ENCODE results near the gene CATSPERZ.
A peak's percentile ranks its signal among the peaks of the same experiment; 100 is the strongest.

The CATSPERZ gene

DNA sequence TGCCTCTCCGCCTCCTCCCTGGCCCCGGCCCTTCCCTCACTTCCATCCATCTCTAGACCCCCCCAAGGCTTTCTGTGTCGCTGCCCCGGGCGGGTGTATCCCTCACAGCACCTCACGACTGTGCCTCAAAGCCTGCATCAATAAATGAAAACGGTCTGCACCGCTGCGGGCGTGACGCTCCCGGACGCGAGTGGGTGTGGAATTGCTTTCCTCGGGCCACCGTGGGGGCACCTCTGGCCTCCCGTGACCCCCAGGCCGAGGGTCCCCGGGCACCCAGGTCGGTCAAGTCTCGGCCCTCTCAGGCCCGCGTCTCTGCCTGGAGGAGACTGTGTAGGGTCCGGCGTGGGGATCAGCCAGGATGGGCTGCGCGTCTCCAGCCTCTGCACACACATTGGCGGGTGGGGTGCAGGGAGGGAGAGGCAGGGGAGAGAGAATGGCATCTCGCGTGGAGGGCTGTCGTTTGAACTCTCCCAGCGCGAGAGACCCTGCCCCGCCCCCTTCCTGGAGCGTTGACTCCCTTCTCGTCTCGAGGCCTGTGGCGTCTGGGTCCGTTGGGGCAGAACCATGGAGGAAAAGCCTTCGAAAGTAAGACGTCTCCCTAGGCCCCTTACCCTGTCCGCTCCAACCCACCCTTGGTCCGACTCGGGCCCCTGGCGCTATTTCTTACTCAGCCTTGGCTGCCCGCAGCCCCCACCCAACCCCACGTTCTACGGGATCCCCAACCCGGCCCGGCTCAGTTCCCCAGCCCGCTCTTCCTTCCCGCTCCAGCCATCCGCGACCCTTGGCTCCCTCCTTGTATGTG is at the start of gene CATSPERZ:
TSS of gene CATSPERZ (plus strand) at position 512 of the 802 bp plus-strand sequence. CDS start at position 565, 53 bp downstream.
- peak within 1 kb of the TSS; percentile 49 for H3K4me3 ChIP-seq (ENCODE audit: low read depth, low read length)
- ChIA-PET CTCF (interaction anchor here (0.9 to 8.2 kb wide), 27 partner anchors 7 to 351 kb away, joined by 3 to 305 read pairs (median 8); partner anchors contain the start of genes BAD, FERMT3, GPR137 and KCNK4), POLR2A (interaction anchor here (1.6 kb wide), 2 partner anchors 29 to 96 kb away, joined by 5 to 6 read pairs; no protein-coding TSS in a partner anchor)
- TF ChIP-seq CTCF (IDR thresholded peaks at IDR 0.05; ENCODE audit: insufficient read depth, low read length, missing control alignments): no peak
- DNase-seq (ENCODE audit: low read depth, low spot score): no peak

DNA sequence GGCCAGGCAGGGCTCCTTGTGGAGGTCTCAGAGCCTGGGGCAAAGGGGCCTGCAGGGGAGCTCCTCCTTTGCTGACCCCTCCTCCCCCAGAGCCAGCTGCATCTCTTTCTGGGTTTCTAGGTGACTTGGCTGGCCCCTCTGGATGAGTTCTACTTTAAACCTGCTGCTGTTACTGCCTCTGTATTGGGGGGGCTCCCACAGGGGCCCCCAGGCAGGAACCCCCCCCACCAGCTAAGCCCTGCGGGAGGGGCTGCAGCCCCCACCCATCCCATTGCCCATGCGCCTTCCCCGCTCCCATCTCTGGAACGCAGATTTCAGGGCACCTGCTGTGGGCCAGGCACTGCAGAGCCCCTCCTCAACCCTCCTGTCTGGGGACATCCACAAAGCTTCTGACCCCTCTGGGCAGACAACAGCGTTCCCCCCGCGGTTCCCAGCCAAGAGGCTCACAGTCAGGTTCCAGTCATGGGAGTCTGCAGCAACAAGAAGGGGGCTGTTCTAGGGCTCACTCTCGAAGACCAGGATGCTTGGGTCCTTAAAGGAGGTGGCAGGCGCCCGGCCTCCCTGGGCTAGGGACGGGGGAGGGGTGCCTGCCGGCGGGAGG is 49.6 kb upstream of the CATSPERZ start:
- no peak for TF ChIP-seq CTCF (IDR thresholded peaks at IDR 0.05; ENCODE audit: insufficient read depth, low read length, missing control alignments)
- H3K4me3 ChIP-seq (ENCODE audit: low read depth, low read length): peak overlapping the region; percentile 72
- POLR2A ChIA-PET: interaction anchor here (1.0 to 1.4 kb wide), 3 partner anchors 9 to 21 kb away, joined by 3 to 5 read pairs (median 3); partner anchors contain the start of gene FKBP2
- DNase-seq (ENCODE audit: low read depth, low spot score): no peak
- CTCF ChIA-PET: interaction anchor here (0.6 to 10.8 kb wide), 26 partner anchors 7 to 108 kb away, joined by 3 to 224 read pairs (median 6); partner anchors contain the start of genes CATSPERZ, ESRRA, FERMT3 and FKBP2

DNA sequence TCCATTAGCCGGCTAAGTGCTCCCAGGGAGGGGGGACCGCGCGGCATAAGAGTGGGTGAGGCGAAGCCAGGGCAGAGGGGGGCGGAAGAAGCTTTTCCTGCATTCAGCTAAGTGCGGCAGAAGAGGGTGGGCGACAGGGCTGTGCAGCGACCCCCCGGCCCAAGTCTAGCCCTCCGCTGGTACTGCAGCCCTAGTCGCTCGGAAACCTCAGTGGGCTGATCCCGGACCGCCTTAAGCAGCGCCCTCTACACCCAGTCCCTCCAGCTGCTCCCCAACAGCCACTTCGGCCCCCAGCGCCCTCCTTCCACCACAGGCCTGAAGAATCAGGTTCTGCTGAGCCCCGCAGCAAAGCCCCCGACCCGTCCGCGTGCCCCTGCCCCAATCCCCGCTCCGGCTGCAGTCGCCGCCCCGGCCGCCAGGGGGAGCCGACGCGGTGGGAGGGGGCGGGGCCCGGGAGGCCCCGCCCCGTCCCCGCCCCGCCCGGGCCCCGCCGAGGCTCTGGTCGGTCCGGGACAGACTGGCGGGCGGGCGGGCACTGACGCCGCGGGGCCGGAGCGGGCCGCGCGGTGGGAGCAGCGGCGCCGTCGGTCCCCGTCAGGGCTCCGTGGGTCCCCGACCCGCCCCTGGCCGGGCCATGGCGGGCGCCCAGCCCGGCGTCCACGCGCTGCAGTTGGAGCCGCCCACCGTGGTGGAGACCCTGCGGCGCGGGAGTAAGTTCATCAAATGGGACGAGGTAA is 49.0 kb upstream of the CATSPERZ start, which contains the start of gene PLCB3:
TSS of gene PLCB3 (plus strand) at position 515 of the 737 bp plus-strand sequence. CDS start at position 635, 120 bp downstream.
- CTCF ChIA-PET: interaction anchor here (0.6 to 10.8 kb wide), 28 partner anchors 8 to 469 kb away, joined by 3 to 224 read pairs (median 6); partner anchors contain the start of genes CATSPERZ, ESRRA, FERMT3 and FKBP2
- peak within 1 kb of the TSS; percentile 82 for H3K4me3 ChIP-seq (ENCODE audit: low read depth, low read length)
- POLR2A ChIA-PET: interaction anchor here (1.2 to 1.9 kb wide), 5 partner anchors 13 to 65 kb away, joined by 3 to 18 read pairs (median 5); partner anchors contain the start of gene STIP1
- DNase-seq (ENCODE audit: low read depth, low spot score): no peak
- peak; percentile 68 for TF ChIP-seq CTCF (IDR thresholded peaks at IDR 0.05; ENCODE audit: insufficient read depth, low read length, missing control alignments)

GRCh38 chr11:64251753-64252002 is 48.5 kb upstream of the CATSPERZ start:
- POLR2A ChIA-PET: interaction anchor here (1.2 to 1.9 kb wide), 7 partner anchors 10 to 66 kb away, joined by 3 to 18 read pairs (median 5); partner anchors contain the start of genes FKBP2 and STIP1
- no peak for DNase-seq (ENCODE audit: low read depth, low spot score)
- no peak for TF ChIP-seq CTCF (IDR thresholded peaks at IDR 0.05; ENCODE audit: insufficient read depth, low read length, missing control alignments)
- peak overlapping the region; percentile 82 for H3K4me3 ChIP-seq (ENCODE audit: low read depth, low read length)
- CTCF ChIA-PET: interaction anchor here (0.7 to 10.8 kb wide), 23 partner anchors 9 to 468 kb away, joined by 3 to 224 read pairs (median 7); partner anchors contain the start of genes CATSPERZ, ESRRA, FERMT3 and FKBP2

- peak overlapping the region; percentile 82 for H3K4me3 ChIP-seq (ENCODE audit: low read depth, low read length)
- CTCF ChIA-PET: interaction anchor here (0.7 to 10.8 kb wide), 20 partner anchors 9 to 468 kb away, joined by 3 to 224 read pairs (median 8); partner anchors contain the start of genes CATSPERZ, ESRRA, FERMT3 and FKBP2
- POLR2A ChIA-PET: interaction anchor here (0.7 to 1.9 kb wide), 10 partner anchors 9 to 66 kb away, joined by 3 to 18 read pairs (median 5); partner anchors contain the start of genes FKBP2 and STIP1
- DNase-seq (ENCODE audit: low read depth, low spot score): no peak
- TF ChIP-seq CTCF (IDR thresholded peaks at IDR 0.05; ENCODE audit: insufficient read depth, low read length, missing control alignments): peak; percentile 44
Observed at GRCh38 chr11:64252003-64252872, 47.9 kb upstream of the CATSPERZ start.

Measured in AG04449 (cell line).